IPS DF 6.9 (cell line): ENCODE results near the gene SPNS3.

Source experiments
- DNase-seq: peaks from one replicate; pipeline ENCODE4 v3.0.0-alpha.2; 2013; ENCODE audit warnings: low read depth, low spot score
- H3K27ac ChIP-seq: one replicate; pipeline ENCODE4 v1.5.1; 2013; ENCODE audit warnings: low read length, control low read depth
- H3K27me3 ChIP-seq: 2 replicates; pipeline ENCODE4 v1.6.1; 2013; ENCODE audit warnings: mild to moderate bottlenecking, low read length; ENCODE audit not compliant: control insufficient read depth, insufficient read depth
- H3K36me3 ChIP-seq: 2 replicates; pipeline ENCODE4 v1.6.1; 2013; ENCODE audit warnings: low read length; ENCODE audit not compliant: control insufficient read depth, insufficient read depth
- H3K4me1 ChIP-seq: 2 replicates; pipeline ENCODE4 v1.6.1; 2013; ENCODE audit warnings: low read length; ENCODE audit not compliant: control insufficient read depth, insufficient read depth
- H3K4me3 ChIP-seq: 2 replicates; pipeline ENCODE4 v1.5.1; 2013; ENCODE audit warnings: mild to moderate bottlenecking, low read length
- H3K9me3 ChIP-seq: 2 replicates; pipeline ENCODE4 v1.6.1; 2013; ENCODE audit warnings: low read length, inconsistent platforms; ENCODE audit not compliant: control insufficient read depth, insufficient read depth
- WGBS: extraction: QIAGEN DNeasy Blood & Tissue Kit; methylation state at CpG from one replicate; pipeline ENCODE4 v1.1.7; 2013; ENCODE audit warnings: mixed read lengths, missing lambda C conversion rate; ENCODE audit not compliant: insufficient read length, insufficient coverage; 5-methylcytosine and 5-hydroxymethylcytosine counted together

The SPNS3 gene, protein sequence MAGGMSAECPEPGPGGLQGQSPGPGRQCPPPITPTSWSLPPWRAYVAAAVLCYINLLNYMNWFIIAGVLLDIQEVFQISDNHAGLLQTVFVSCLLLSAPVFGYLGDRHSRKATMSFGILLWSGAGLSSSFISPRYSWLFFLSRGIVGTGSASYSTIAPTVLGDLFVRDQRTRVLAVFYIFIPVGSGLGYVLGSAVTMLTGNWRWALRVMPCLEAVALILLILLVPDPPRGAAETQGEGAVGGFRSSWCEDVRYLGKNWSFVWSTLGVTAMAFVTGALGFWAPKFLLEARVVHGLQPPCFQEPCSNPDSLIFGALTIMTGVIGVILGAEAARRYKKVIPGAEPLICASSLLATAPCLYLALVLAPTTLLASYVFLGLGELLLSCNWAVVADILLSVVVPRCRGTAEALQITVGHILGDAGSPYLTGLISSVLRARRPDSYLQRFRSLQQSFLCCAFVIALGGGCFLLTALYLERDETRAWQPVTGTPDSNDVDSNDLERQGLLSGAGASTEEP

GRCh38 chr17:4433515-4434031 lies at the start of gene SPNS3:
SPNS3 (plus strand) TSS chr17:4433940; CDS start chr17:4433968, 28 bp downstream.
- H3K27ac ChIP-seq, result no peak within 1 kb of the TSS
- no CpG with 5 or more reads among the region's 13 CpGs for WGBS
- no peak for DNase-seq

DNA sequence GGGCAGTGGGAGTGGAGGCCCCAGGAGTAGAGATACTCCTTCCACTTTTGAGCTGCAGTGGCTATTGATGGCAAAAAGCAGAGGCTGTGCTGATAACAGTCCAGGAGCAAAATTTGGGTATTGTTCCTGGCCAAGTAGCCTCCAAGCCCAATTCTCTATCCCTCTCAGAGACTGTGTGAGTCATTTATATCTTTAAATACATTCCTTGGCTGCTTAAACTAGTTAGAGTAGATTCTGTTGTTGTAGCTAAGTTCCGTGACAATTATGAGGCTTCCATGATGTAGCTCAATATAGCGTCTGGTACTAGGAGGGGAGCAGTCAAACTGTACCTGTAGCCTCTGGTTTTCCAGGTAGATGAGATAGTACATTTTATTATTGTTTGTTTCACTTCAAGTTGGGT lies 47.3 kb upstream of the SPNS3 start:
- no peaks in the 10 kb centered on the region for H3K9me3 ChIP-seq
- H3K27ac ChIP-seq, result no peak overlapping the region
- no peak for DNase-seq
- no peak overlapping the region for H3K4me3 ChIP-seq
- no peaks in the 10 kb centered on the region for H3K36me3 ChIP-seq
- no peaks in the 10 kb centered on the region for H3K27me3 ChIP-seq
- WGBS, result no CpG with 5 or more reads among the region's 2 CpGs
- no peaks in the 10 kb centered on the region for H3K4me1 ChIP-seq

More at GRCh38 chr17:4433515-4434031, at the start of gene SPNS3:
- no peaks in the 10 kb centered on the region for H3K9me3 ChIP-seq
- no peaks in the 10 kb centered on the region for H3K27me3 ChIP-seq
- no peaks in the 10 kb centered on the region for H3K36me3 ChIP-seq
- H3K4me1 ChIP-seq, result no peaks in the 10 kb centered on the region
- H3K4me3 ChIP-seq, result no peak within 1 kb of the TSS

- no peak for DNase-seq
- 100% methylated on average over 1 of the region's 5 CpGs for WGBS
- H3K36me3 ChIP-seq, result no peaks in the 10 kb centered on the region
- no peaks in the 10 kb centered on the region for H3K9me3 ChIP-seq
- H3K27ac ChIP-seq, result no peak overlapping the region
- no peaks in the 10 kb centered on the region for H3K27me3 ChIP-seq
- H3K4me3 ChIP-seq, result no peak overlapping the region
- no peaks in the 10 kb centered on the region for H3K4me1 ChIP-seq
These were observed 46.6 kb upstream of the SPNS3 start for GRCh38 chr17:4387137-4387536.

GRCh38 chr17:4389079-4389478 lies 44.7 kb upstream of the SPNS3 start:
- DNase-seq, result no peak
- H3K27me3 ChIP-seq, result no peaks in the 10 kb centered on the region
- H3K36me3 ChIP-seq, result no peaks in the 10 kb centered on the region
- H3K27ac ChIP-seq, result no peak overlapping the region
- H3K9me3 ChIP-seq, result no peaks in the 10 kb centered on the region
- no CpG with 5 or more reads among the region's 8 CpGs for WGBS
- H3K4me1 ChIP-seq, result peaks cover 5% of the 10 kb centered on the region
- no peak overlapping the region for H3K4me3 ChIP-seq

GRCh38 chr17:4393806-4394205 lies 39.9 kb upstream of the SPNS3 start:
- peaks cover 12% of the 10 kb centered on the region for H3K4me1 ChIP-seq
- DNase-seq, result no peak
- no peaks in the 10 kb centered on the region for H3K9me3 ChIP-seq
- no peaks in the 10 kb centered on the region for H3K36me3 ChIP-seq
- H3K27me3 ChIP-seq, result no peaks in the 10 kb centered on the region
- no peak overlapping the region for H3K27ac ChIP-seq
- no peak overlapping the region for H3K4me3 ChIP-seq
- WGBS, result no CpG with 5 or more reads among the region's 7 CpGs

GRCh38 chr17:4394208-4395110 lies 39.3 kb upstream of the SPNS3 start:
- Histone ChIP-seq H3K27ac (no peak overlapping the region), H3K4me1 (peaks cover 12% of the 10 kb centered on the region), H3K9me3 (no peaks in the 10 kb centered on the region), H3K4me3 (no peak overlapping the region), H3K27me3 (no peaks in the 10 kb centered on the region), H3K36me3 (no peaks in the 10 kb centered on the region)
- DNase-seq, result no peak
- WGBS, result no CpG with 5 or more reads among the region's 5 CpGs

DNA sequence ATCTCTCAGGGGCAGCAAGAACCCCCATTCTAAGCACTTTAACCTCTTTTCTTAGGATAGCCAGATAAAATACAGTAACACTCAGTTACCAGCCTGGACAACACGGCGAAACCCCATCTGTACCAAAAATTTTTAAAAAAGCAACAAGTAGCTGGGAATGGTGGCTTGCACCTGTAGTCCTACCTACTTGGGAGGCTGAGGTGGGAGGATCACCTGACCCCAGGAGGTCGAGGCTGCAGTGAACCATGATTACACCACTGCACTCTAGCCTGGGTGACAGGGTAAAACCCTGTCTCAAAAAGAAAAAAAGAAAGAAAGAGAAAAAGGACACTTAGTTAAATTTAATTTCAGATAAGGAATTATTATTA lies 38.6 kb upstream of the SPNS3 start:
- H3K27ac ChIP-seq, result no peak overlapping the region
- H3K4me3 ChIP-seq, result no peak overlapping the region
- no peaks in the 10 kb centered on the region for H3K36me3 ChIP-seq
- DNase-seq, result no peak
- no CpG with 5 or more reads among the region's 3 CpGs for WGBS
- H3K9me3 ChIP-seq, result no peaks in the 10 kb centered on the region
- peaks cover 12% of the 10 kb centered on the region for H3K4me1 ChIP-seq
- no peaks in the 10 kb centered on the region for H3K27me3 ChIP-seq

DNA sequence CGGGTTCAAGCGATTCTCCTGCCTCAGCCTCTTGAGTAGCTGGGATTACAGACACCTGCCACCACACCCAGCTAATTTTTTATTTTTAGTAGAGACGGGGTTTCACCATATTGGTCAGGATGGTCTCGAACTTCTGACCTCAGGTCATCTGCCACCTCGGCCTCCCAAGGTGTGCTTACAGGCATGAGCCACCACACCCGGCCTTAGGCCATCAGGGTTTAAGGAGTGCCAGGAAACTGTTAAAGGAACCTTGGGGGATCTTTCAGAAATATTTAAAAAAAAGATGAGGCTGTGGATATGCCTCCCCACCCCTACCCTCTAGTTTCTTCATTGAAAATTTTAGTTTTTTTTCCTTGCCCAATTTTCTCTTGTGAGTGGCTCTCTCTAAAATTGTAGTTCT lies 35.9 kb upstream of the SPNS3 start:
- Histone ChIP-seq H3K27ac (no peak overlapping the region), H3K36me3 (no peaks in the 10 kb centered on the region), H3K4me3 (no peak overlapping the region), H3K27me3 (no peaks in the 10 kb centered on the region), H3K9me3 (no peaks in the 10 kb centered on the region), H3K4me1 (peaks cover 12% of the 10 kb centered on the region)
- DNase-seq, result no peak
- no CpG with 5 or more reads among the region's 6 CpGs for WGBS

DNA sequence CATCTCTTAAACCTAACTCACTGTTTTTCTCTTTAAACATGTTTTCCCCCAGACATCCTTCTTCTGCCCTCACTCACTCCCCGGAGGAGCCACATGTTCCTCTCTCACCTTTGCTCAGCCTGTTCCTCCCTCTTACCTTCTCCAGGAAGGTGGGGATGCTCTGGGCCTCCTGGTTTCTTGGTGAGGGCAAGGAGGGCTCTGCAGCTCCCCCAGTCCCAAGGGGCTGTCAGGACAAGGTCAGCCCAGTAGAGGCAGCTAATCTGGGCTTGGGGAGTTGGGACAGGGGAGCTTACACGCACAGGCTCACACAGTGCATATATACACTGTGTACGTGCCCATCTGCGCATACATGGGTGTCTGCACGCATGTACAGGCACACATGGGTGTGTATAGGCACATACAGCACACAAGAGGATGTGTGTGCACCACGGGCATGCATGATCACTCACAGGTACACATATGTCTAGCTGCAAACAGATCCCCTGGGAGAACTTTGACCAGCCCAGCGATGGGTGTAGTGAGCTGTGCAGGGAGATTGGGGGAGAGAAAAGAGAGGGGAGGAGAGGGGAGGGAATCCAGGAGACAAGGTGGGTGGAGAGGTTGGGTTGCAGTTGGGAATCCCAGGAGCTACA lies 28.6 kb upstream of the SPNS3 start:
- no CpG with 5 or more reads among the region's 7 CpGs for WGBS
- Histone ChIP-seq H3K4me3 (no peak overlapping the region), H3K9me3 (no peaks in the 10 kb centered on the region), H3K4me1 (0 out of 2 replicates have a peak, but pooled peaks cover 1% of the 10 kb centered on the region), H3K36me3 (no peaks in the 10 kb centered on the region), H3K27me3 (no peaks in the 10 kb centered on the region), H3K27ac (no peak overlapping the region)
- no peak for DNase-seq

GRCh38 chr17:4405699-4406098 lies 28.0 kb upstream of the SPNS3 start:
- no CpG with 5 or more reads among the region's 5 CpGs for WGBS
- 0 out of 2 replicates have a peak, but pooled peaks cover 1% of the 10 kb centered on the region for H3K4me1 ChIP-seq
- H3K36me3 ChIP-seq, result no peaks in the 10 kb centered on the region
- no peak overlapping the region for H3K27ac ChIP-seq
- no peaks in the 10 kb centered on the region for H3K27me3 ChIP-seq
- DNase-seq, result no peak
- H3K9me3 ChIP-seq, result no peaks in the 10 kb centered on the region
- H3K4me3 ChIP-seq, result no peak overlapping the region
